HG03103 (cell line): Measurements from ENCODE around the gene TREML4.

Experiments used
- ATAC-seq: cut with Tn5 transposase; IDR thresholded peaks from one replicate; pipeline ENCODE4 v1.9.1; 2021; ENCODE audit warnings: low read depth; ENCODE audit not compliant: unreplicated experiment

TREML4 gene

GRCh38 chr6:41280381-41281057 lies 52.4 kb downstream of the TREML4 start:
- ATAC-seq, result no peak

GRCh38 chr6:41283600-41283999 lies 55.5 kb downstream of the TREML4 start:
- no peak for ATAC-seq

GRCh38 chr6:41284726-41285125 lies 56.6 kb downstream of the TREML4 start:
- no peak for ATAC-seq

GRCh38 chr6:41286544-41287346 lies 58.6 kb downstream of the TREML4 start, which contains the start of gene TREM1:
TREM1 (minus strand) TSS chr6:41286682; CDS start chr6:41286655, 27 bp downstream.
- no peak for ATAC-seq

- peak; percentile 82 for ATAC-seq
Observed at GRCh38 chr6:41288030-41288753, 60.0 kb downstream of the TREML4 start.
